Neural cell (in vitro differentiated cells): ENCODE results near the gene ETV7. TPM values are rescaled to one million over a fixed set of nuclear protein-coding genes. Genes with fewer than 3 reads are reported as not detected.

Experiments
- H2AFZ ChIP-seq: fragments of 200-600, 300-800 bp; sonication (generic), shearing (Covaris generic); 2 replicates; pipeline ENCODE4 v1.6.0; 2014; ENCODE audit warnings: low read depth, mild to moderate bottlenecking, antibody characterized with exemption, low read length, moderate library complexity
- H3F3A ChIP-seq: fragments of 200-600 bp; shearing (Covaris generic); 2 replicates; pipeline ENCODE4 v1.6.1; 2016; ENCODE audit warnings: mild to moderate bottlenecking, moderate library complexity, mixed read lengths, antibody characterized with exemption, low read length; ENCODE audit not compliant: insufficient read depth, poor library complexity, severe bottlenecking
- H3K27ac ChIP-seq: fragments of 200-600, 300-800 bp; sonication (generic), shearing (Covaris generic); 2 replicates; pipeline ENCODE4 v1.5.1; 2014; ENCODE audit warnings: mild to moderate bottlenecking, low read length, moderate library complexity
- H3K27me3 ChIP-seq: fragments of 300-800, 200-600 bp; sonication (generic), shearing (Covaris generic); 2 replicates; pipeline ENCODE4 v1.6.0; 2014; ENCODE audit warnings: mild to moderate bottlenecking, low read depth, low read length, moderate library complexity; ENCODE audit not compliant: insufficient read depth
- H3K36me3 ChIP-seq: fragments of 300-800, 200-600 bp; sonication (generic), shearing (Covaris generic); 2 replicates; pipeline ENCODE4 v1.5.1; 2014; ENCODE audit warnings: mild to moderate bottlenecking, antibody characterized with exemption, low read length, moderate library complexity; ENCODE audit not compliant: insufficient read depth
- H3K4me2 ChIP-seq: fragments of 300-800, 200-600 bp; sonication (generic), shearing (Covaris generic); 2 replicates; pipeline ENCODE4 v1.6.0; 2014; ENCODE audit warnings: mild to moderate bottlenecking, low read length
- H3K4me3 ChIP-seq: fragments of 300-800, 200-600 bp; sonication (generic), shearing (Covaris generic); 2 replicates; pipeline ENCODE4 v1.5.1; 2014; ENCODE audit warnings: mild to moderate bottlenecking, low read length, moderate library complexity
- H3K79me2 ChIP-seq: fragments of 200-600 bp; shearing (Covaris generic); replicated peaks from 2 replicates; pipeline ENCODE4 v1.6.0; 2014; ENCODE audit warnings: mild to moderate bottlenecking, low read length, moderate library complexity; ENCODE audit not compliant: insufficient read depth
- H3K9ac ChIP-seq: fragments of 300-800, 200-600 bp; sonication (generic), shearing (Covaris generic); 2 replicates; pipeline ENCODE4 v1.6.1; 2016; ENCODE audit warnings: mild to moderate bottlenecking, low read length, mixed read lengths
- H3K9me2 ChIP-seq: fragments of 200-600 bp; shearing (Covaris generic); 2 replicates; pipeline ENCODE4 v1.6.1; 2016; ENCODE audit warnings: mild to moderate bottlenecking, low read length, mixed read lengths; ENCODE audit not compliant: insufficient read depth
- H3K9me3 ChIP-seq: fragments of 200-600, 300-800 bp; sonication (generic), shearing (Covaris generic); 2 replicates; pipeline ENCODE4 v1.6.1; 2016; ENCODE audit warnings: mild to moderate bottlenecking, mixed run types, low read length, moderate library complexity, mixed read lengths
- H4K20me1 ChIP-seq: fragments of 200-600 bp; shearing (Covaris generic); 2 replicates; pipeline ENCODE4 v1.6.1; 2016; ENCODE audit warnings: mild to moderate bottlenecking, mixed run types; ENCODE audit not compliant: insufficient read depth
- CTCF ChIP-seq: fragments of 450-650 bp; IDR thresholded peaks from 2 replicates; pipeline ENCODE4 v1.5.1; 2014; ENCODE audit warnings: antibody characterized with exemption, mild to moderate bottlenecking, moderate library complexity; ENCODE audit not compliant: poor library complexity, severe bottlenecking
- EP300 ChIP-seq: fragments of 450-650 bp; conservative IDR thresholded peaks from 2 replicates; pipeline ENCODE4 v1.6.1; 2014; ENCODE audit warnings: antibody characterized with exemption, mild to moderate bottlenecking, moderate library complexity; ENCODE audit not compliant: poor library complexity, severe bottlenecking
- EZH2 ChIP-seq: fragments of 200-600, 300-800 bp; shearing (Covaris generic), sonication (generic); IDR thresholded peaks from 2 replicates; pipeline ENCODE4 v1.6.1; 2014; ENCODE audit warnings: antibody characterized with exemption, low read length, borderline replicate concordance, mild to moderate bottlenecking; ENCODE audit not compliant: insufficient read depth, poor library complexity, severe bottlenecking
- MXI1 ChIP-seq: fragments of 450-650 bp; conservative IDR thresholded peaks from 2 replicates; pipeline ENCODE4 v1.6.1; 2014; ENCODE audit warnings: antibody characterized with exemption, mild to moderate bottlenecking; ENCODE audit not compliant: poor library complexity, severe bottlenecking
- POLR2AphosphoS5 ChIP-seq: IDR thresholded peaks from 2 replicates; pipeline ENCODE4 v1.6.1; 2012
- RAD21 ChIP-seq: fragments of 450-650 bp; conservative IDR thresholded peaks from 2 replicates; pipeline ENCODE4 v1.6.1; 2014; ENCODE audit warnings: antibody characterized with exemption, mild to moderate bottlenecking, moderate library complexity
- REST ChIP-seq: IDR thresholded peaks from 2 replicates; pipeline ENCODE4 v1.6.1; 2012; ENCODE audit warnings: borderline replicate concordance
- SMC3 ChIP-seq: fragments of 450-650 bp; conservative IDR thresholded peaks from 2 replicates; pipeline ENCODE4 v1.6.1; 2014; ENCODE audit warnings: antibody characterized with exemption, mild to moderate bottlenecking, moderate library complexity; ENCODE audit not compliant: poor library complexity
- TAF1 ChIP-seq: IDR thresholded peaks from 2 replicates; pipeline ENCODE4 v1.6.1; 2012; ENCODE audit warnings: low read depth
- polyA plus RNA-seq: library from polyadenylated mRNA; depleted of rRNA; stranded (reverse); fragments of >200 nt; gene quantifications from 2 replicates; pipeline ENCODE4 v1.2.3, GENCODE V29; 2014

ETV7 gene
- polyA plus RNA-seq, 1 donor from 2014 or later: not detected

GRCh38 chr6:36337814-36338213, 49.7 kb downstream of the ETV7 start:
- H3K36me3 ChIP-seq: no peaks in the 10 kb centered on the region
- H3K27me3 ChIP-seq: no peaks in the 10 kb centered on the region
- no peak for TF ChIP-seq MXI1
- TF ChIP-seq EP300: no peak
- TF ChIP-seq RAD21: no peak
- no peak for TF ChIP-seq REST
- TF ChIP-seq TAF1: no peak
- no peak for TF ChIP-seq CTCF
- TF ChIP-seq EZH2: no peak
- TF ChIP-seq POLR2AphosphoS5: no peak
- no peak overlapping the region for H3K4me2 ChIP-seq
- H3F3A ChIP-seq: no peaks in the 10 kb centered on the region
- no peak overlapping the region for H3K4me3 ChIP-seq
- no peaks in the 10 kb centered on the region for H3K9me3 ChIP-seq
- H2AFZ ChIP-seq: no peak overlapping the region
- H3K79me2 ChIP-seq: no peaks in the 10 kb centered on the region
- no peak overlapping the region for H3K9ac ChIP-seq
- no peaks in the 10 kb centered on the region for H4K20me1 ChIP-seq
- no peaks in the 10 kb centered on the region for H3K9me2 ChIP-seq
- H3K27ac ChIP-seq: no peak overlapping the region

- Histone ChIP-seq H3K4me2 (no peak within 1 kb of the TSS), H3K9ac (no peak within 1 kb of the TSS), H3F3A (no peaks in the 10 kb centered on the region), H3K79me2 (no peaks in the 10 kb centered on the region), H3K36me3 (no peaks in the 10 kb centered on the region), H3K27me3 (no peaks in the 10 kb centered on the region), H3K27ac (no peak within 1 kb of the TSS), H2AFZ (no peak within 1 kb of the TSS), H4K20me1 (no peaks in the 10 kb centered on the region), H3K9me2 (no peaks in the 10 kb centered on the region), H3K4me3 (no peak within 1 kb of the TSS), H3K9me3 (no peaks in the 10 kb centered on the region)
- TF ChIP-seq TAF1: no peak
- TF ChIP-seq RAD21: no peak
- TF ChIP-seq CTCF: no peak
- TF ChIP-seq POLR2AphosphoS5: no peak
- no peak for TF ChIP-seq MXI1
- TF ChIP-seq EZH2: no peak
- no peak for TF ChIP-seq SMC3
- no peak for TF ChIP-seq REST
- TF ChIP-seq EP300: no peak
These were observed 50.7 kb downstream of the ETV7 start, which contains the start of gene BNIP5 for GRCh38 chr6:36336779-36337241. Gene BNIP5 (minus strand): TSS chr6:36336888. CDS start chr6:36330690, 6,198 bp downstream.
